ENCODE data around the gene MC1R. TPM values are rescaled to one million over a fixed set of nuclear protein-coding genes. Genes with fewer than 3 reads are reported as not detected.
A peak's percentile ranks its signal among the peaks of the same experiment; 100 is the strongest.

MC1R gene
- total RNA-seq, 1 experiment from 2014 or later: 12.2 TPM

GRCh38 chr16:89892055-89892630, 26.5 kb upstream of the MC1R start:
- H3K4me1 ChIP-seq (ENCODE audit: control insufficient read depth in 1 of 2, insufficient read depth in 2 of 2, low read length in 2 of 2): no peaks in the 10 kb centered on the region
- CTCF ChIA-PET: no interaction called here
- H2AFZ ChIP-seq (ENCODE audit: low read depth, low read length, poor library complexity, severe bottlenecking): no peak overlapping the region
- ATAC-seq: peak; percentile 59
- no peaks in the 10 kb centered on the region for H4K20me1 ChIP-seq (ENCODE audit: insufficient read depth)
- H3K4me2 ChIP-seq (ENCODE audit: low read length): no peak overlapping the region
- no peaks in the 10 kb centered on the region for H3K9me3 ChIP-seq (ENCODE audit: control insufficient read depth in 1 of 2, insufficient read depth in 1 of 2, low read depth in 1 of 2, low read length in 2 of 2)
- H3K4me3 ChIP-seq (replicated peaks in 1 of 2; ENCODE audit: low read depth in 1 of 2, low read length in 2 of 2): no peak overlapping the region
- H3K36me3 ChIP-seq (ENCODE audit: control insufficient read depth in 1 of 2, insufficient read depth in 2 of 2, low read length in 2 of 2): peaks cover 55 to 75% of the 10 kb centered on the region in 2 experiments
- no peak overlapping the region for H3K27ac ChIP-seq (ENCODE audit: low read depth, low read length)
- POLR2A ChIA-PET: no interaction called here
- no peak for DNase-seq (ENCODE audit: low read depth, low spot score)
- RAD21 ChIA-PET (ENCODE audit: low non-redundant PET in 1 of 2, low total read pairs in 2 of 2, uncharacterized antibody in 2 of 2, unreplicated experiment in 2 of 2): no interaction called here
- TF ChIP-seq RAD21 (IDR thresholded peaks at IDR 0.05; ENCODE audit: low read depth) (no peak), SRF (IDR thresholded peaks at IDR 0.05; ENCODE audit: low read depth) (no peak), ELF1 (IDR thresholded peaks at IDR 0.05; ENCODE audit: borderline replicate concordance, low read depth) (no peak), EZH2phosphoT487 (IDR thresholded peaks at IDR 0.05; ENCODE audit: borderline replicate concordance) (no peak), POLR2A (IDR thresholded peaks at IDR 0.05; ENCODE audit: borderline replicate concordance, extremely low read depth, insufficient read depth, insufficient read length) (no peak), EGR1 (IDR thresholded peaks at IDR 0.05; ENCODE audit: low read depth) (no peak), JUND (IDR thresholded peaks at IDR 0.05) (no peak), MAX (IDR thresholded peaks at IDR 0.05) (no peak), FOSL1 (IDR thresholded peaks at IDR 0.05; ENCODE audit: low read depth) (no peak), ZFX (IDR thresholded peaks at IDR 0.05) (no peak), ATF3 (IDR thresholded peaks at IDR 0.05) (no peak), SP1 (IDR thresholded peaks at IDR 0.05; ENCODE audit: low read depth) (no peak), SIN3A (IDR thresholded peaks at IDR 0.05; ENCODE audit: low read depth) (no peak), TCF7L2 (IDR thresholded peaks at IDR 0.05; ENCODE audit: borderline replicate concordance, extremely low read depth, insufficient read depth, insufficient read length) (no peak), ZBTB33 (IDR thresholded peaks at IDR 0.05; ENCODE audit: extremely low read depth, insufficient replicate concordance, low read length) (no peak), CEBPB (IDR thresholded peaks at IDR 0.05; ENCODE audit: low read depth) (no peak)
- BruUV-seq (replicated peaks): no TSS peak
- H3K9me2 ChIP-seq (ENCODE audit: insufficient read depth): no peaks in the 10 kb centered on the region
- peaks cover 22% of the 10 kb centered on the region; the same call in 1 of the 2 replicates for H3K79me2 ChIP-seq (ENCODE audit: insufficient read depth, low read length)
- intact Hi-C loops (cut with micrococcal nuclease): no loop called here
- H3K27me3 ChIP-seq (ENCODE audit: insufficient read depth, low read length): no peaks in the 10 kb centered on the region
- no peak overlapping the region for H3K9ac ChIP-seq (ENCODE audit: low read length)
